T-helper 22 cell (primary cell): ENCODE data around the gene CCDC85C.

Experiments
- DNase-seq: peaks from one replicate; pipeline ENCODE4 v3.0.0-alpha.2; 2020; ENCODE audit warnings: low read depth

CCDC85C gene

DNA sequence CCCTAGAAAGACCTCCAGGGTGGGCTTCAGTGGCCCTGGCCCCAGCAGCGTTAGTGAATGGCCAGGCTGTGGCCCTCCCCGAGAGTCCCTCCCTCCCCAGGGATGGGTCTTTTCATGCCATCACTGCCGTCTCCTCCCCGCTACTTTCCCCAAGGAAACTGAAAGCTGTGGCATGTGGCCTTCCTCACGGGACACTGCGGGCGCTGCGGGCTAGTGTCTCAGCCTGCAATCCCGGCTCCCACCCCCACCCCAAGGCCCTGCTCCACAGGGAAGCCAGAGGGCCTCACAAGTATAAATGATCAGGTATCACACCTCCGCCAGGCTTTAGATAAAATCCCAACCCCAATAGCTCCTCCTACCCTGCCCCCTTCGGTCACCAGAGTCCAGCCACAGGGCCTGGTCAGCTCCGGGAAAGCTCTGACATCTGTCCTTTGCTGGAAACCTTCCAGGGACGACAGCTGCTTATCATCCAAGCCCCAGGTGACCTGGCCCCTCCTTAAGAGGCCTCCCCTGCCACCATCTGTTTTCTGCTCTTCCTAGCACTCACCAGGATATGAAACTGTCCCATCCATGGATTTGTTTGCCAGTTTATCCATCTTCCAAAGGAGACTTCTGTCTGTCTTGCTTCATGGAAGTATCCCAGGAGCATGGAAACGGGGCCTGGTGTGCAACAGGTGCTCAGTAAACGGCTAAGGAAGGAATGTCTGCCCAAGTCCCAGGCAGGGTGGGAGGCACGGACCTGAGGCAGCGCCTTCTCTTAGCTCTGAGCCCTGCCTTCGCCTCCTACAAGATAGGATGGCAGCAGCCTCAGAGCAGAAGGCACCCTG lies 31.6 kb downstream of the CCDC85C start:
- no peak for DNase-seq

DNA sequence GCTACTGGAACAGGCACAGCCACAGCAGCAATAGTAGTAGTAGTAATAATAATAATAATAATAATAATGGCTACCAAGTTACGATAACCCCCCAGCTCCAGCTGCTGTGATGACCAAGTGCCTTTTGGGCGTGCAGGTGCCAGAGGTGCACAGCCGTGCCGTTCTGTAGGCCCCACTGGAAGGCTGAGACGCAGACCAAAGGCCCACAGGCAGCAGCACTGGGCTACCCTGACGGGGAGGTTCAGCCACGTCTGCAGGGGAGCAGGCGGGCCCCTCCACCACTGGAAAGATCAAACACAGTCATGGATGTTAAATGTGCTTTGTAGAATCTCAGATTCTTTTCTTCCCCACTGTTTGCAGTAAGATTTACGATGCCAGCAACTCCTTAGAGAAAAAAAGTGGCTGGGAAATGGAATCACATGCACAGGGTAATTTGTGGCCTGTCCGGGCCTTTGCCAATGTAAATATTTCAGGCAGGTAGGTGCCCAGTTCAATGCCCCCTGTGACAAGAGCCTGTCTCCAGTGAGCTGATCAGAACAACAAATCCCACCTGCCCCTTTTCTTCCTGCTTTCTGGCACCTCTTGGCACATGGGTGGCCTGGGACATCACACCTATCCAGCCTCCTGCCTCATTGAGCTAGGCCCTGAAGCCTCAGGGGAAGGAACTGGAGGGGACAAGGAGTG lies 32.6 kb downstream of the CCDC85C start:
- DNase-seq, result no peak

DNA sequence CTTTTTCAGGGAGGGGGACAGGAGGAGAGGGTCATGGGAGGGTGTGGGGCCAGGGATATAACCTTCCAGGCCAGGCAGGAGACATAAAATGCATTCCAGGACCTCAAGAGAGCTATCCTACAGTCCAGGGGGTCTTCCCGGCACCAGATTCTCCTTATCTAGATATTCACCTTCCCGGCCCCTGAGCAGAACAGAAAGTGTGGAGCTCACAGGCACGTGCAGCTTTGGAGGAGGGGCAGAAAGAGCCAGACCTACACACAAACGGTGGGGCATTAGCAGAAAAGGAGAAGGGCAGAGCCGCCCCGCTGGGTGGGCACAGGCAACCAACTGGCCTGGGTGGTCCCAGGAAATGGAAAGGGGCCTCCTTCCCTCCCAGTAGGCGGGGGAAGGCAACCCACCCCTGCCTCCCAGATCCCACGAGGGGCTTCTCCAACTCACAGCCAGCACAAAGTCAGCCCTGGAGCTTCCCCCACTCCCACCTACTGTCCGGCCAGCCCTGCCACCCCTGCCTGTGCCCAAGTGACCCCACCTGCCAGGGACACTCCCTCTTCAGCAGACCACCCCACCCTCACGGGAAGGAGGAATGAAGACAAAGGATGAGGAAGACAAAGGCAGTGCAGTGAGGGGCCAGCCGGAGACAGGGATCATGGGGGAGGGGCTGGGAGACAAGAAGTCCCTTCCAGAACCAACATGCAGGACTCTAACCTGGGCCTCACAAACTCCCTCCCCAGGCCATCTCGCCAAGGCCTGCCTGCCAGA lies 33.3 kb downstream of the CCDC85C start:
- no peak for DNase-seq

DNA sequence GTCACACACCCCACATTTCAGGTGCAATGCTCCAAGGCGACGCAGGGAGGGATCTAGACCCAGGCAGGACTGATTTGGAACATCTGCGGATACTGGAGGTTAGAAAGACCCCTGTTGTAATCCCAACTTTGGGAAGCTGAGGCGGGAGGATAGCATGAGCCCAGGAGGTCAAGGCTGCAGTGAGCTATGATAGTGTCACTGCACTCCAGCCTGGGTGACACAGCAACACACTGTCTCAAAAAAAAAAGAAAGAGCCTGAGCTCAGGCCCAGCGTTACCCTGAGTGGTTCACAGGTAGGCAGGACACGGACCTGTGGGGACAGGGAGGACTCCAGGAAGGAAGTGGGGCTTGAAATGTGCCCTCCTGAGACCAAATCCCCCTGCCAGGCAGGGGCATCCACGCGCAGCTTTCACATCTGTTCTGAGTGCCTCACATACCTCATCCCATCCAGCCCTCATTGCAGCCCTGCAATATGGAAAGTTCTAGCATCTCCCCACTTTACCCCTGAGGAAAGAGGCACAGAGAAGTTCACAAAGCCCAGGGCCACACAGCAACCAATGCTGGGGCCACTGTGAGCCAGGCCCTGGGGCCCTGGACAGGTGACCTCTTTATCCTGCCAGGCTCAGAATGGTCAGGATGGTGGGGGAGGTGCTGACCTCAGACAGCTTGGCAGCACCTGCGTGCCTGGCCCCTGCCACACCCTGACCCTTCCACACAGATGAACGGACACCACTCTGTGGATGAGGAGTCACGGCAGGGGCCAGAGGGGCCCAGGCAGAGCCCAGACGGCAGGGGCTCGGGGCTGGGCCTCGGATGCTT lies 34.1 kb downstream of the CCDC85C start:
- no peak for DNase-seq

DNA sequence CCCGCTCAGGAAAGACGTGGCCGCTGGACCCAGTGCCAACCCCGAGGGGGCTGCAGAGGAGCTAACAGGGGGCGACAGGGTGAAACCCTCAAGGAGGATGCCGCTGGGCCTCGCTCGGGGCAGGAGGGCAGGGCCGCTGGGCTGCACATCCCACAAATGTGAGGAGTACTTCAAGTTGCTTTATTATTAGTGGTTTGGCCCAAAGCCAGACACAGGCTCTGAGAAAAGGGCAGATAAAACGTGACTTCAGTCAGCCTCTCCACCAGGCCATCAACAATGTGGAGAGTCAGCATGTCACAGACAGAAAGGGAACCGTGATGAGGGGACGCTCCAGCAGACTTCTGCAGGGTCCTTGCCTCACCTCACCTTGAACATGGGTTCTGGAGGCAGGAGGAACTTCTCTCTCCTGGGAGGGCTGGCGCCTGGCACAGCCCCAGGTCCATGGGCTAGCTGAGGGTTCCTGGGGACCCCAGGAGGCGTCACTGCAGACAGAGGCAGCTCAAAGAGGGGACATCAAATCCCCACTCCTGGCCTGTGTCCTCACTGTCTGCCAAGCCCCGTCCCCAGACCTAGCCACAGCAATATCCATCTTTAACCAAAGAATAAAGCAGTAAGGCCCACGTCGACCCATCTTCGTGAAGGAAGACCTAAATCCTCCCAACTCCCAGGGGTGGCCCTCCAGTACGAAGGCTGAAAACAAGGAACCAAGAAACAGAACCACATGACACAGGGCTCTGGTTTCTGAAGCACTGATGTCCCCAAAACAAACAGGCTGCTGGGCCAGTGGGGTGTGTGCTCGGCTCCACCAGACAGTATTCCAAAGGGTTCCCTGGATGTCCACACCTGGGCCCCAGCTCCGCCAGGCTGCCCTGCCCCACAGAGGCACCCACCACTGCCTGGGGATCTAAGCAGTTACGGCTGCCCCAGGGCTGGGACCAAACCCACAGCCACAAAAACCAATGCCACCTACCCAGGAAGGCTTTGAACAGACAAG lies 35.1 kb downstream of the CCDC85C start:
- no peak for DNase-seq

DNA sequence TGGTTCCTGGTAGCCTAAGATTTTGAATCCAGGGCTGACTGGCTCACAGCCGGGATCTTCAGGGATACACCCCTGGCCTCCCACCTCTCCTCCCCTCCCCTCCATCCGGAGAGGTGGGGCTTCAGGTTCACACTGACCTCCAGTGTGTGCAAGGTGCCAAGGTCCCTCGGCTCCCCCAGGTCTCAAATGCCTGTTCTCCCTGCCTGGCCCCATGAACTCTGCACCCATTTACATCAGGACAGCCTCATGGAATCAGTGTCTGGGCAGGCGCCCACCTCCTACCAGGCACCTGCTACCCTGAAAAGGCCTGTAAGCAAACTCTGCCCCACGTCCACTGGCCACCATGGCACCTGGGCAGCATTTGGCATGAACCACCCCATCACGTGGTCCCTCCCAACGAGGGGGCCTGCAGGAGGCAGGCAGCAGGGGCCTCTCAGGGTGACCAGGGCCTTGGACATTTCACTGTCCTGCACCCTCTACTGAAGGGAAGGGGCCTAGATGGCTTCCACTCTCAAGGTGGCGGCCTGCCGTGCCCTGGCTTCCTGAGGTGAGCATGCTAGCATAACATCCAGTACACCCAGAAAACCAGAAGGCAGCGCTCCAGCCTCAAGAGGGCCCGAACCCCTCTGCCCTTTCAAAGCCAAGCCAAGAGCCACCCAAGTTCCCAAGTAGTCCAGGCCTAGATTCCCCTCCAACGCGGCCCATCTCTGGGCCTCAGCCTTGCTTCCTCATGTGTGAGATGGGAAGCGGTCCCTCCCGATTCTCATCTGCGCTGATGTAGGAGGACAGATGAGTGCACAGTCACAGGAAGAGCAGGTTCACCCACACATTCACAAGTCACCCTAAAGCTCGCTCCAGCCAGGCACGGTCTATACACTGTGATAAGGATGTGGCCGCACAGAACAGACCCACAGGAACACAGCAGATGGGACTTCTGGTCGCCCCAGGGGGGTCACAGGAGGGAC lies 37.3 kb downstream of the CCDC85C start:
- no peak for DNase-seq

DNA sequence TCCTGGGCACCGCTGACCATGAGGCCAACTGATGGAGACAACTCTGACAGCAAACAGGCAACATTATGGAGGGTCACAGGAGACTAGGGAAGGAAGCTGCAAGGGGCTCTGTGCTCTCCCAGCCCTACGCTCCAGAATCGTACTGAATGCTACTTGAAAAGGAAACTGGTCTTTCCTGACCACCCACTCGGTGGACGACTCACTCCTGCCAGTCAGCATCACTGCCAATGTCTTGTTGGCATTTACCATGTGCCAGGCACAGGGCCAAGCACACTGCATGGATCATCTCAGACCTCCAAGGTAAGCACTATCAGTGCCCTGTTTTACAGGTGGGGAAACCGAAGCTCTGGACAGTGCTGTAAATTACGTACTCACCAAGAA lies 38.0 kb downstream of the CCDC85C start:
- no peak for DNase-seq

DNA sequence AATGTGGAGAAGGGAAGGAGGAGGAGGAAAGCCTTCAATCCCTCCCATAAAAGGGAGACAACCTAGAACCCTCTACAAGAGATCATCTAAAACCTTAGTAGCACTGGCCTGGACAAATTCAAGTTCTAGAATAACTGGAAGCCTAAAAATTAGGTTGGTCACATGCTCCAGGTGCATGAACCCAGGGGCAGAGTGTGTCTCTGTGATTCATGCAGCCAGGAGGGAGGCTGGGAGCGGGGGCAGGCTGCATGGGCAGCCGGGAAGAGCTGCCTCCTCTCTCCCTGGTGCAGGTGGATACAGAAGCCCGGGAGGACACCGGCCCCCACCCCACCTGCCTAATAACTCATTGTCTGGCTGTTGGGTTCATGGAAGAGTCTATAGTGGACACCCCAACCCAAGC lies 38.6 kb downstream of the CCDC85C start:
- DNase-seq, result no peak

DNA sequence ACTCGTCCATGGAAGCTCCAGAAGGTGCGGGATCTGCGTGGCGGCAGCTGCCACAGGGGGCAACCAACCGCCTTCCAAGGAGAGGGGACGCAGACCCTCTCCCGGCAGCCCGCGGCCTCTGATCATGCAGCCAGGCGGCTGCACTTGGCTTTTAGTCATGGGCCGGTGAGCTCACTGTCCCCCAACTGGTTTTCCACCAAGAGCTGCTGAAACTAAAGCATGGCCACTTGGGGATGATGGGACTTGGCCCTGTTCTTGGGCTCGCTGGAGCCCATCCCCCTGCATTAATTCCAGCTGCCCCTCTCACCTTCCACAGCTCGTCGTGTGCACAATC lies 39.1 kb downstream of the CCDC85C start:
- no peak for DNase-seq

DNA sequence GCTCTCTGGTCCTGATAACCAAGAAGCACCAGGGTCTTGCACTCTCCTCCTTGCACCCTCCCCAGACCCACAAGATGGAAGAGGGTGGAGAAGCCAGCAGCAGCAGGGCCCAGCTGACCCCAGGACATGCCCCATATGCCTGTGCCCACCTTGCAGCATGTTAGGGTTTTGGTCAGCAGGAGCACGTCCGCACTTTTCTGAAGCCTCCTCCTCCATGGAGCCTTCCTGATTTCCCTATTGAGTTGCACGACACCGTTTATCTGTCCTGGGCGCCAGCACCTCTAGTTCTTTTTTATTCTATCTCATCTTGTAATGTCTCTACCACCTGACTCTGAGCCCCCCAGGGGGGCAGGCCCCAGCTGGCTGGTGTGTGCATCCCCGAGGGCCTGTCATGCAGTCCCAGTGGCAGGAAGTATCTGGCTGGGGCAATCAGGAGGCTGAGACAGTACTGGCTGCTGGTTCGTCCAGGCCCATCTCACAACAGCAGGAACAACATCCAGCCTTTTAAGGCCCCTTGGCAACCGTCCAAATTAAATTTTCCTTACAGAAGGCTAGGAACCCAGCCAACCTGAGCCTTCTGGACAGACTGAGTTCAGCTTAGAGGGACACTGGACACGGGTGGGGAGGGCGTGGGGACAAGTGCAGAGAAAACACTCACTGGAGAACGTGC lies 39.6 kb downstream of the CCDC85C start:
- no peak for DNase-seq

DNA sequence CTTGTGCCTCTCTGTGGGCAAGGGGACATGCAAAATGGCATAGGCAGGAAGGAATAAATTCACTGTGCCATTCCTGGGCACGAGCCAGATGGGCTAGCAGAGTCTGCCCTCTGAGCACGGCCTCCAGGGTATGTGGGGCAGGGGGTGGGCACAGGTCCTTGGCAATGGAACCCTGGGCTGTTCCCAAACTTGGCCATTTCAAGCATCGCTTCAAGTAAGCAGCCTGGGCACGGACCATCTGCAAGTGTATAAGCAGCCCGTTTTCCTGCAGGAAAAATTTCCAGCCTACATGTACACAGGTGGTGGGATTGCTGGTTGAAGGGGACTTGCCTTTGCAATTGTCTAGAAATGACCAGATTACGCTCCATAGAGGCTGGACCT lies 40.3 kb downstream of the CCDC85C start:
- DNase-seq, result no peak

DNA sequence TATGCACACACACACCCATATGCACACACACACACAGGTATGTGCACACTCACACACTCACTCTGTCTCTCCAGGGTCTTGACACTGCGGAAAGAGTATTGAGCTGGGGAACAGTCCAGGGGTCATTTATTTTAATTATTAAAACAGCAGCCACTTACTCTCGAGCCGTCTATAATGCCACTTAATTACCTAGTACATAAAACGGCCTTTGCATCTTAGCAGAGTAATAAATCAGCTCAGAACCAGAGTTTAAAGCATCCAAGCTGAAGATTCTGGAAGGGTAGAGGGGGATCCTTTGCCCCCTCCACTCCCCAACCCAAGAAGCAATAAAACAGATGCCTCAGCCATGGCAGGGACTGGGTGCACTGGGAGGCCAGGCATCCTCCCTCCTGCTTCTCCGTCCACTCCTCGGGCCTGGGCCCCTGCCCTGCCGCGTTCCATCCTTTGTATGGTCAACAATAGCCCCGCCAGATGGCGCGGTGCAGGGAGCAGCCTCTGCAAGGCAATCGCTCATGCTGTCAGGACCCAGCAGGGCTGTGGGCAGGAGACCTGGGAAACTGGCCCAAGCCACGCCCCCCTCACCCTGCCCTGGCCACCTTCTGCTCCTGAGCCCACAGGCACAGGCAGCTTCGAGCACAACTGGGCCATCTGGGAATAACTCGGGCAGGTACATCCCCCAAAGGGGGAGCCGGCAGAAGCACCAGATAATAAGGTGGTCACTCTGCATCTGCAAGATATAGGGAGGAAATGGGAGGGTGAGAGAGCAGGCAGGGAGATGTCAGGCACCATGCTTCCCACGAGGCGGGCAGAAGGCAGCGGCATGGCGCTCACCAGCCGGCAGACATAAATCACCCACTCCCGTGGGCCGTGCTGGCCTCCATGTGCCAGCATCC lies 40.9 kb downstream of the CCDC85C start:
- no peak for DNase-seq

DNA sequence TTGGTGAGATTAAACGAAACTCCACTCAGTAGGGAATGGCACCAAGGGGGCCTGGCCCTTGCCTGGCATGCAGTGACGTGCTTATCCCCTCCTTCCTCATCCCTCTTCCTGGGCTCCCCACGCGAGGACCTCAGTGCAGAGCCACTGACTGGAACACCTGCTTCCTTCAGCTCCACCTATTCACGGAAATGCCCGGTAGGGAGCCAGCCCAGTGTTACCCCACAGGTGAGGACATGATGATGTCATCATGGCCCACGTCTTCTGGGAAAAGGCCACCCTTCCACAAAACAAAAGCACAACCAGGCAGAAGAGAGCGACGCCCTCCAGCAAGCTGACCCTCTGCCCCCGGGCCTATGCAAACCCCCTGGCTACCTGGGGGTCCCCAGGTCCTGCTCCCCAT lies 42.1 kb downstream of the CCDC85C start:
- no peak for DNase-seq

DNA sequence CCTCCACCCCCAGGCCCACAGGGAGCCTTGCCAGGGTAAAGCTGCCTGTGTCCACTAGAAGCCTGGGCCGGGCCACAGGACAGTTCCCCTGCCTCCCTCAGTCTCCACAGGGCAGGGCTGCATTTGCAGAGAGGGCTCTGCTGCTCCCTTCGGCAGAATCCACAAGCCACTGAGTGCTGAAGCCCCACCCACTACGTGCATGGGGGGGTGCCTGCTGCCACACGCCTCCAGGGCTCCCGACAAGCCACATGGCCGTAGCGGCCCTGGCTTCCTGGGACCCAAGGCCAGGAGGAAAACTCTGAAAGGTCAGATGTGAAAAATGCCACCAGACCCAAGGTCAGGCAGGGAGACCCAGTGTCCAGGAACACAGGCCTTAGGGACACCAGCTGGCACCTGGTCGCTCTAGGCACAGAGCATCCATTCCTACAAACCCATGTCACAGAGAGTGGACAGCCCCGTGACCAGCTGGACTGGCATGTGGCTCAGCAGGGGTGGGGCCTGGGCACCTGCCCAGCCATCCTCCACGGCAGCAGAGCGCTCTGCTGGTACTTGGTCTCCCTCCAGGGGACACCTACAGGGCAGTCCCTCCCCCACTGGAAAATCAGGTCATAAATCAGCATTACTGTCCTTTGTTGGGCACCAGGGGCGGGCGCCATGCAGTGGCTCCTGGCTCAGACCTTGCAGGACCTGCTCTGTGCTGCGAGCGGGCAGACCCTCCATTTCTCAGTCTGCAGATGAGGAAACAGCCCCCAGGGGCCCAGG lies 42.9 kb downstream of the CCDC85C start:
- no peak for DNase-seq

DNA sequence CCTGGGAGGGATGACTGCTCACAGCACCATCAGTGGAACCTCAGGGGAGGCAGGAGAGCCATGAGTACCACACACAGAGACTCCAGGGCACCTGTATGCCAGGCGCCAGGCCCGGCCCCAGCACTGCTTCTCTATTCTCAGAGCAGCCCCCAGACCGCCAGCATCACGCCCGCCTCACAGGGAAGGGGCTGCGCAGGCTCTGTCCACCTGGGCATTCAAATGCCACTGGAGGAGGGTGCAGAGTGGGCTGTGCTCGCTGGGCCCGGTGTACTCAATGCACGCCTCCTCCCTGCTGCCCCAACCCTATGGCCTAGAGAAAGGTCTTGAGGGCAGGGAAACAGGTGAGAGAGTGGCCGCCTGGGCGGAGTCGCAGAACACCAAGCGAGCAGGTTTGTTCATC lies 43.6 kb downstream of the CCDC85C start:
- DNase-seq, result no peak

DNA sequence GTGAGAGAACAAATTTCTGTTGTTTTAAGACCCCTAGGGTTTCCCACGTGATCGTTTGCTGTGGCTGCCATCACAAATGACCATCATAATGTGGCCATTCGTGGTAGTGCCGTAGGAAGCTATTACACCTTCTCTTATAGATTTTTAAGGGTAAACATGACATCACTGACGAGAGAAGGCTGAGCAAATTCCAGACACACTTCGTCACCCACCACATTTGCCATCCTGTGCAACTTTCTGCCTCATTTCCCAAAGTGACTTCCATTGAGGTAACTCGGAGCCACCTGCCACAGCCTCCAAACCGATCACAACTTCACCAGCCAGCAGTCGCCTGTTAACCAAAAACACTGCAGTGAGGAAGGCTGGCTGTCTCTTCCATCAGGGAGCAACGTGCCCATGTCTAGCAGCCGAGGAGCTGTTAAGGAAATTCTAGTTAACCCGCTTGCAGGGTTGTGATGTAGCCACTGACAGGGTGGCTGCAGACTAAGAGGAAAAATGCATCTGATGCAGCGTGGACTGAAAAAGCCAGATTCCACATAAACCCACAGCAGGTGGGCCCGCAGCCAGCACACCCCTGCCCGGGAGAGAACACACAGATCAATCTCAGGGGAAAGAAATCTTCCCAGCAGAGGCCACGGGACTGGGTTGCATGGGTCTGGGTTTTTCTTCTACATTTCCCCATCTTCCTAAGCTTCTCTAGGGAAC lies 44.6 kb downstream of the CCDC85C start:
- no peak for DNase-seq
